ENCODE data around the gene TP53AIP1.

Gene TP53AIP1

GRCh38 chr11:128890216-128890542 is 52.5 kb downstream of the TP53AIP1 start:
- no peak for TF ChIP-seq CTCF (IDR thresholded peaks at IDR 0.05; ENCODE audit: insufficient read depth, missing control alignments)
- FAIRE-seq (no peak), DNase-seq (ENCODE audit: insufficient read length, low spot score) (no peak)

GRCh38 chr11:128889657-128890213 is 52.9 kb downstream of the TP53AIP1 start:
- TF ChIP-seq CTCF (IDR thresholded peaks at IDR 0.05; ENCODE audit: insufficient read depth, missing control alignments), result no peak
- FAIRE-seq (peak; percentile 61), DNase-seq (ENCODE audit: insufficient read length, low spot score) (no peak)

- TF ChIP-seq CTCF (IDR thresholded peaks at IDR 0.05; ENCODE audit: insufficient read depth, missing control alignments), result no peak
- peak; percentile 48 for FAIRE-seq
- no peak for DNase-seq (ENCODE audit: insufficient read length, low spot score)
These were observed 54.4 kb downstream of the TP53AIP1 start for GRCh38 chr11:128888034-128888985.

- peak; percentile 46 for TF ChIP-seq CTCF (IDR thresholded peaks at IDR 0.05; ENCODE audit: insufficient read depth, missing control alignments)
- FAIRE-seq (no peak), DNase-seq (ENCODE audit: insufficient read length, low spot score) (no peak)
These were observed 56.1 kb downstream of the TP53AIP1 start for GRCh38 chr11:128886406-128887124.
